Stimulated activated CD4-positive, alpha-beta T cell treated with anti-CD3 and anti-CD28 coated beads, Interleukin-4, amount 100 ng/mL, for 24 hours (primary cell): ENCODE data around the gene SULT2B1.
A peak's percentile ranks its signal among the peaks of the same experiment; 100 is the strongest.

Experiments used
- DNase-seq: peaks from one replicate; pipeline ENCODE4 v3.0.0-alpha.2; 2020

The SULT2B1 gene

DNA sequence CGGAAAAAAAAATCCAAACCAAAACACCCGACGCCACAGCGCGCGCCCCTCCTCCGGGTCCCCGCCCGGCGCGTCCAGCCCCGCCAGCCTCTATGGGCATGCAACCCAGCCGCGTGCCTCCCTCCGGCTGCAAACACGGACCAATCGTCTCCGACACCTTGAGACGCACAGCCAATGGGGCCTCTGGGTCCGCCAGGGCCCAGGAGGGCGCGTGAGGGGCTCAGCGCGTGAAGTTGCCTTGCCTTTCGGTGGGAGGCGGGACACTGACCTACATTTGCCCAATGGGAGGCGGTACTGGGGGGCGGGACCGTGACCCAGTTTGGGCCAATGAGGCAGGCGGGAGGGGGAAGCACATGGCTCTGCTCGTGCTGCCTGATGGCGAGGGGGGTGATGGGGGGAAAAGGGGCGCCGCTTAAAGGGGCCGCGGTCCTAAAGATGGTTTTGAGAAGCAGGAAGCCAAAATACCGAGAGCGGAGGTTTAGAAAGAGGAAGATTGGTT, 85.5 kb downstream of the SULT2B1 start:
- peak; percentile 99 for DNase-seq

DNA sequence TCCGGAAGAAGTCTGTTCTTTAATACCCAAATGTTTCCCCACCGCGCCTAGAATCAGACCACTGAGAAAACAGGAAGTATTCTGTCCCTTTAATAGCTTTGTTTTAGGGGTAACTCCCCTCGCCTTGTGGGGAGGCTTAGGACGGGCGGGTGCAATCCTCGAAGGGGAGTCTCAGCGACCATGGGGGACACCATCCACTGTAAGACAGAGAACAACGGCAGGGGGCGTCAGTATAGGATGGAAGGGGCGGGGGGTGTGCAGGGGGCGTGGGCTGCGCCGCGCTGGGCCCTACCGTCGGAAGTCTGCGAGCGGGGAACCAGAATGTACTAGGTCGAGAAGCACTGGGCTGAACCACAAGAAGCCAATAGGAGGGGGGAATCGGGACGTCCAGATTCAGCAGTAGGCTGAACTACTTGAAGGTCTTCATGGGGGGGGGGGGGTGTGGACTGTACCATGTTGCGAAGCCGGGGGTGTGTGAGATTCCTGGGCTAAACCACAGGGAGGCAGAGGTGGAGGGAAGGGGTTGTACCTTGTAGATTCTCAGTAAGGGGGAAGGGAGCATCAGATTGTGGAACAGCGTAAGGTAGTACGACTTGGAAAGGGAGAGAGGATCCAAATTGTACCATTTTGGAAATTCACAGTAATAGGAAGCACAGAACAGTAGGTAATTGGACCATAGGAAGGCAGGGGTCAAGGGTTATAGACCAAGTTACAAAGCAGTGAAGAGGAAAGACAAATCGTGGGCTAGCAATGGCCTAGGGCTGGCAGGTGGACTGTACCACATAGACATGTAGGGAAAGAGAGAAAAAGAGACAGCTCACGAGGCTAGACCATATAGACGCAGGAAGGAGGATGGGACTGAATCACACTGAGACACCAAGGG, 86.2 kb downstream of the SULT2B1 start:
- DNase-seq: peak; percentile 84

- peak; percentile 17 for DNase-seq
Observed at GRCh38 chr19:48638831-48639381, 86.9 kb downstream of the SULT2B1 start.

- DNase-seq: peak; percentile 6
Observed at GRCh38 chr19:48639483-48640375, 87.8 kb downstream of the SULT2B1 start.

- DNase-seq: no peak
Observed at GRCh38 chr19:48641850-48642249, 89.9 kb downstream of the SULT2B1 start.

DNA sequence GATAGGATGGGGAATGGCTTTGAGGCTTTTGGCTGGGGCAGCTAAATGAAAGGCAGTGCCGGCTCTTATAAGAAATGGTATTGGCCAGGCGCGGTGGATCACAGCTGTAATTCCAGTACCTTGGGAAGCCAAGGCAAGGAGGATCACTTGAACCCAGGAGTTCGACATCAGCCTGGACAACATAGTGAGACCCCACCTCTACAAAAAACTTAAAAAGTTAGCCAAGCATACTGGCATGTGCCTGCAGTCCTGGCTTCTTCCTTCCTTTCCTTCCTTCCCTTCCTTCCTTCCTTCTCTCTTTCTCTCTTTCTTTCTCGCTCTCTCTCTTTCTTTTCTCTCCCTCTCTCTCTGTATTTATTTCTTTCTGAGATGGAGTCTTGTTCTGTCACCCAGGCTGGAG, 90.9 kb downstream of the SULT2B1 start:
- DNase-seq: no peak

DNA sequence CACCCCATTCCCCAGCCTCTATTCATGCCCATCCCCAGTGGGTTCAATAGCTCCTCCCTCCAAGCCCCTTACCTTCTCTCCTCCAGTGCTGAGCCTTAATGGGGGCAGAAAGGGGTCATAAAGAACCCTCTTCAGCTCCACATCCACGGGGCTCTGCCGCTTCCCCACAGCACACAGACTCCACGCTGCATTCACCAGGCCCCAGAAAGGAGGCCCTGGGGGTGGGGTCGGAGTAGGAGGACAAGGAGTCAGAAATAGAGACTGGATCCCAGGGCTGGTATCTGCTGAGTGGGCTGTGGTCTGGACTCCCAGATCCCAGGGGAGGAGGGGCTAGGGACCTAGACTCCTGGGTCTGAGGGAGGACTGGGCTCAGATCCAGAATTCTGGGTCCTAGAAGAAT, 92.4 kb downstream of the SULT2B1 start:
- DNase-seq: no peak

GRCh38 chr19:48644839-48645619, 93.1 kb downstream of the SULT2B1 start:
- peak; percentile 82 for DNase-seq

GRCh38 chr19:48645620-48646000, 93.6 kb downstream of the SULT2B1 start:
- DNase-seq: no peak

DNA sequence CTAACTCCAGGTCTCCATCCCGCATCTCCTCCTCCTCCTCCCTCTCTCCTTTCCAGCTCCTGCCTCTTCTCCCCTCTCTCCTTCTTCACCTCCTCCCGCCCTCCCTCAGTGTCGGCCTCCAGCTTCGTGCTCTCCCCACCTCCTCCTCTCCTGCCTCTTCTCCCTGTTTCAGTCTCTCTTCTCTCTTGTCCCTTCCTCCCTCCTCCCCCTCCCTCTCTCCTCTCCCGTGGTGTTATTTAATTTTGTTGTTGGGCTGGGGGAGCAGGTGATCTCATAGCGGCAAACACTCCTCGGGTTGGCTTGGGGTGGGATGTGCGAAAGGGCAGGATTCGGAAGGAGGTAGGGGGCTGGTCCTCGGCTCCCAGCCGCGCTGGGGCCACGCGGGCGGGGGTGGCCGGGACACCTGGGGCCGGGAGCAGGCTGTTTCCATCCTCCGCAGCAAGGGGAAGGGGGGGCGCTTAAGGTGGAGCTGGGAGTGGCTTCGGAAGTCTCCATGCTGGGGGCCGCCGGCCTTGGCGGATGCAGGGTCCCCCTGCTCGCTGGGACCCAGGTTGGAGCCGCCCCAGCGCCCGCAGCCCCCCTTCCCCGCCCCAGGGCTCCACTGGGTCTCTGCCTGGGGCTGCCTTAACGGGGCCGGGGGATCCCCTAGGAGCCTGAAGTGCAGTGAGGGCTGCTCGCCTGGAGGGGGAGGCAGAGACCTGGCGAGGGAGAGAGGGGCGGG, 94.2 kb downstream of the SULT2B1 start, which contains the start of gene CA11:
Gene CA11, minus strand, starts transcription at position 187 of the 721 bp plus-strand sequence. CDS start 555 bp downstream, outside the sequence.
- DNase-seq: peak; percentile 90

- DNase-seq: no peak
Observed at GRCh38 chr19:48646722-48647216, 94.8 kb downstream of the SULT2B1 start.

DNA sequence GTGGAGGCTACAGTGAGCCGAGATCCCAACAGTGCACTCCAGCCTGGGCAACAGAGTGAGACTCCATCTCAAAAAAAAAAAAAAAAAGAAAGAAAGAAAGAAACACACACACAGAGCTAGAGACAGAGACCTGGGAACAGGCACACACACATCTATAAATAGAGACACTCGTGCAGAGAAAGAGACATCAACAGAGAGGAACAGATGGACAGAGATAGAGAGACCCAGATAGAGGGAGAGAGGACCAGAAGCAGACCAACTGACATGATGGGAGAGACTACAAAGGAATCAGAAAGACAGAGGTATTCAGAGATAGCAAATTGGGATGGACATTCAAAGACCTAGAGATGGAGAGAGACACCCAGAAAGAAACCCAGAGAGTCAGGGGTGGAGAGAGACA, 96.2 kb downstream of the SULT2B1 start:
- no peak for DNase-seq
